Astrocyte (in vitro differentiated cells and primary cell): ENCODE measurements around the gene IL17B. TPM values are rescaled to one million over a fixed set of nuclear protein-coding genes. Genes with fewer than 3 reads are reported as not detected.

Experiments used
- DNase-seq: peaks from one replicate; pipeline ENCODE4 v3.0.0-alpha.2; 2010; ENCODE audit warnings: low read depth
- FAIRE-seq: peaks from 2 replicates; lab custom pipeline; 2011; peaks lifted over from hg19 to GRCh38; lab: Jason Lieb, UNC
- H2AFZ ChIP-seq: 2 replicates; pipeline ENCODE4 v1.6.0; 2012; ENCODE audit warnings: low read depth, low read length, inconsistent platforms
- H3K27ac ChIP-seq: 2 replicates; pipeline ENCODE4 v1.5.1; 2011; ENCODE audit warnings: low read depth, low read length, inconsistent platforms
- H3K27me3 ChIP-seq: 2 replicates; pipeline ENCODE4 v1.6.0; 2011; ENCODE audit warnings: low read length, inconsistent platforms; ENCODE audit not compliant: insufficient read depth
- H3K36me3 ChIP-seq: 2 replicates; pipeline ENCODE4 v1.5.1; 2011; ENCODE audit warnings: low read length, inconsistent platforms; ENCODE audit not compliant: insufficient read depth
- H3K4me1 ChIP-seq: 2 replicates; pipeline ENCODE4 v1.5.1; 2011; ENCODE audit warnings: low read length, inconsistent platforms; ENCODE audit not compliant: insufficient read depth
- H3K4me2 ChIP-seq: 2 replicates; pipeline ENCODE4 v1.6.0; 2012; ENCODE audit warnings: low read length, inconsistent platforms
- H3K4me3 ChIP-seq: 2 replicates; pipeline ENCODE4 v1.5.1; 2011; ENCODE audit warnings: low read depth, mild to moderate bottlenecking, low read length, inconsistent platforms; ENCODE audit not compliant: insufficient read depth
- H3K79me2 ChIP-seq: 2 replicates; pipeline ENCODE4 v1.6.0; 2012; ENCODE audit warnings: mild to moderate bottlenecking, low read length, inconsistent platforms; ENCODE audit not compliant: insufficient read depth
- H3K9ac ChIP-seq: 2 replicates; pipeline ENCODE4 v1.6.0; 2012; ENCODE audit warnings: mild to moderate bottlenecking, low read length, inconsistent platforms
- H3K9me3 ChIP-seq: 2 replicates; pipeline ENCODE4 v1.5.1; 2012; ENCODE audit warnings: low read depth, mild to moderate bottlenecking, low read length, inconsistent platforms; ENCODE audit not compliant: insufficient read depth
- H4K20me1 ChIP-seq: 2 replicates; pipeline ENCODE4 v1.6.0; 2012; ENCODE audit warnings: low read length, inconsistent platforms; ENCODE audit not compliant: insufficient read depth
- H3K27ac Mint-ChIP-seq: one replicate; pipeline ENCODE4 v1.8.0; 2021; ENCODE audit warnings: mild to moderate bottlenecking, mixed read lengths; ENCODE audit not compliant: unreplicated experiment
- H3K27me3 Mint-ChIP-seq: one replicate; pipeline ENCODE4 v1.8.0; 2021; ENCODE audit warnings: low read depth, mixed read lengths; ENCODE audit not compliant: unreplicated experiment
- H3K36me3 Mint-ChIP-seq: one replicate; pipeline ENCODE4 v1.8.0; 2021; ENCODE audit warnings: low read depth, mixed read lengths; ENCODE audit not compliant: unreplicated experiment
- H3K4me1 Mint-ChIP-seq: one replicate; pipeline ENCODE4 v1.8.0; 2021; ENCODE audit warnings: low read depth, mixed read lengths; ENCODE audit not compliant: unreplicated experiment
- H3K4me3 Mint-ChIP-seq: one replicate; pipeline ENCODE4 v1.8.0; 2021; ENCODE audit warnings: mild to moderate bottlenecking, moderate library complexity, mixed read lengths; ENCODE audit not compliant: unreplicated experiment
- H3K9me3 Mint-ChIP-seq: one replicate; pipeline ENCODE4 v1.8.0; 2021; ENCODE audit warnings: mild to moderate bottlenecking, mixed read lengths; ENCODE audit not compliant: unreplicated experiment
- CTCF ChIP-seq: IDR thresholded peaks from 2 replicates; pipeline ENCODE4 v1.5.1; 2011; ENCODE audit warnings: low read depth, mild to moderate bottlenecking, inconsistent platforms, low read length, moderate library complexity; ENCODE audit not compliant: insufficient read depth
- EZH2 ChIP-seq: IDR thresholded peaks from 2 replicates; pipeline ENCODE4 v1.6.1; 2012; ENCODE audit warnings: mild to moderate bottlenecking, low read length, inconsistent platforms; ENCODE audit not compliant: insufficient read depth
- total RNA-seq: library from RNA; stranded (reverse); gene quantifications from 2 replicates; pipeline ENCODE4 v1.2.1, GENCODE V29; 2021

IL17B gene
- total RNA-seq, 1 donor from 2014 or later: 0.54 TPM

GRCh38 chr5:149403923-149404745, 25.0 kb upstream of the IL17B start:
- Histone ChIP-seq H3K79me2 (peaks cover 26% of the 10 kb centered on the region), H3K4me2 (peak overlapping the region; percentile 96), H3K4me1 (peaks cover 39% of the 10 kb centered on the region), H3K4me3 (peak overlapping the region; percentile 1), H4K20me1 (peaks cover 22% of the 10 kb centered on the region), H3K9me3 (no peaks in the 10 kb centered on the region), H3K27me3 (no peaks in the 10 kb centered on the region), H3K9ac (peak overlapping the region; percentile 93), H3K36me3 (no peaks in the 10 kb centered on the region), H2AFZ (peak overlapping the region; percentile 2), H3K27ac (peak overlapping the region; percentile 97)
- no peak for TF ChIP-seq CTCF
- no peak for TF ChIP-seq EZH2
- peaks cover 55% of the 10 kb centered on the region for H3K4me1 Mint-ChIP-seq
- H3K9me3 Mint-ChIP-seq: no peaks in the 10 kb centered on the region
- no peak overlapping the region for H3K4me3 Mint-ChIP-seq
- H3K27me3 Mint-ChIP-seq: no peaks in the 10 kb centered on the region
- peak overlapping the region; percentile 92 for H3K27ac Mint-ChIP-seq
- H3K36me3 Mint-ChIP-seq: no peaks in the 10 kb centered on the region
- peak; percentile 90 for DNase-seq
- peak; percentile 100 for FAIRE-seq

DNA sequence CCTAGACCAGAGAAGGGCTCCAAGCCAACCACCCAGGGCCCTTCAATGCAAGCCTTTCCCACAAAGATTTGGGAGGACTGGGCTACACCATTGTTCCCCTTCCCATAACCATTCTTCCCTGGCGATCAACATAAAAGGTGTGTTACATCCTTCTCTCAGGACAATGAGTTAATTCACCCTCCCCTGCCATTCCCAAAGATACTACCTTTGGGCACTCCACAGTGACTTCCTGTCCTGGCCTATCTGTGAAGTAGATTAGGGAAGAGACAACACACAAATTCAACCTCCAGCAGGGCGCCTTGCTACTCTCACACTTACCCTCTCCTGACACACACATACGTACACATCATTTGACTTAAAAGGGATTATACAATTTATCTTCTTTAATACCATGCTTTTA, 23.2 kb upstream of the IL17B start:
- Histone ChIP-seq H3K27ac (no peak overlapping the region), H2AFZ (no peak overlapping the region)
- H3K9me3 Mint-ChIP-seq: no peaks in the 10 kb centered on the region

More for the DNA sequence above, 23.2 kb upstream of the IL17B start:
- no peak for FAIRE-seq
- Histone ChIP-seq H3K36me3 (no peaks in the 10 kb centered on the region), H3K79me2 (peaks cover 8% of the 10 kb centered on the region), H3K27me3 (no peaks in the 10 kb centered on the region), H4K20me1 (peaks cover 4% of the 10 kb centered on the region), H3K4me2 (no peak overlapping the region), H3K9me3 (no peaks in the 10 kb centered on the region), H3K4me1 (peaks cover 31% of the 10 kb centered on the region), H3K4me3 (no peak overlapping the region), H3K9ac (no peak overlapping the region)
- H3K4me1 Mint-ChIP-seq: peaks cover 51% of the 10 kb centered on the region
- no peaks in the 10 kb centered on the region for H3K27me3 Mint-ChIP-seq
- TF ChIP-seq EZH2 (no peak), CTCF (no peak)
- H3K27ac Mint-ChIP-seq: no peak overlapping the region
- no peaks in the 10 kb centered on the region for H3K36me3 Mint-ChIP-seq
- no peak overlapping the region for H3K4me3 Mint-ChIP-seq
- no peak for DNase-seq
